IMR-90 (cell line): ENCODE results near the gene L3MBTL4. TPM values are rescaled to one million over a fixed set of nuclear protein-coding genes. Genes with fewer than 3 reads are reported as not detected.

Experiments used
- ATAC-seq: fragments of 200-7000 bp; cut with Tn5 transposase; 2 replicates; pipeline ENCODE4 v1.9.1; 2020; ENCODE audit warnings: low read depth, mild to moderate bottlenecking, moderate library complexity
- BruUV-seq: library from RNA; stranded (reverse); fragments of 400-500 nt; replicated peaks from 2 replicates; lab custom pipeline; 2021; lab: Mats Ljungman, UMichigan
- CTCF ChIA-PET: fragments of 300-600 bp; formaldehyde crosslinking; extraction: SDS; loops from one replicate; lab custom pipeline; 2021; ENCODE audit warnings: antibody characterized with exemption; lab: Yijun Ruan, JAX
- POLR2A ChIA-PET: fragments of 300-600 bp; sonication (Branson Sonifier 250); formaldehyde crosslinking; loops from one replicate; lab custom pipeline; 2022; ENCODE audit warnings: antibody characterized with exemption; ENCODE audit not compliant: unreplicated experiment; lab: Charles Lee
- DNase-seq: peaks from one replicate; pipeline ENCODE4 v3.0.0; 2013
- H2AFZ ChIP-seq: replicated peaks from 2 replicates; pipeline ENCODE3; 2013; ENCODE audit warnings: low read length, mild to moderate bottlenecking; ENCODE audit not compliant: poor library complexity
- H2AK5ac ChIP-seq: 2 replicates; pipeline ENCODE4 v1.6.1; 2013; ENCODE audit warnings: low read depth, low read length, inconsistent platforms
- H2AK9ac ChIP-seq: replicated peaks from 2 replicates; pipeline ENCODE3; 2013; ENCODE audit warnings: mild to moderate bottlenecking, low read depth, low read length, moderate library complexity; ENCODE audit not compliant: poor library complexity
- H2BK120ac ChIP-seq: 2 replicates; pipeline ENCODE4 v1.6.1; 2013; ENCODE audit warnings: low read depth, low read length, inconsistent platforms
- H2BK15ac ChIP-seq: 3 replicates; pipeline ENCODE4 v1.6.1; 2013; ENCODE audit warnings: low read depth, low read length, inconsistent platforms
- H2BK20ac ChIP-seq: 2 replicates; pipeline ENCODE4 v1.6.1; 2013; ENCODE audit warnings: low read depth, mild to moderate bottlenecking, inconsistent platforms, low read length, moderate library complexity
- H2BK5ac ChIP-seq: 2 replicates; pipeline ENCODE4 v1.6.1; 2013; ENCODE audit warnings: mild to moderate bottlenecking, low read depth, low read length, inconsistent platforms; ENCODE audit not compliant: poor library complexity, severe bottlenecking
- H3K14ac ChIP-seq: replicated peaks from 2 replicates; pipeline ENCODE4 v1.6.1; 2013; ENCODE audit warnings: low read depth, low read length, inconsistent platforms
- H3K18ac ChIP-seq: 2 replicates; pipeline ENCODE4 v1.6.1; 2013; ENCODE audit warnings: low read depth, low read length, control low read depth
- H3K23ac ChIP-seq: 2 replicates; pipeline ENCODE4 v1.6.1; 2013; ENCODE audit warnings: low read depth, low read length, inconsistent platforms
- H3K27ac ChIP-seq: 2 replicates; pipeline ENCODE4 v1.5.1; 2013; ENCODE audit warnings: mild to moderate bottlenecking, control low read depth, low read length; ENCODE audit not compliant: insufficient read depth
- H3K27me3 ChIP-seq: 2 replicates; pipeline ENCODE4 v1.6.1; 2013; ENCODE audit warnings: low read length; ENCODE audit not compliant: control insufficient read depth, insufficient read depth
- H3K36me3 ChIP-seq: 2 replicates; pipeline ENCODE4 v1.6.1; 2013; ENCODE audit warnings: low read length, mixed read lengths; ENCODE audit not compliant: control insufficient read depth, insufficient read depth
- H3K4ac ChIP-seq: 2 replicates; pipeline ENCODE4 v1.6.1; 2013; ENCODE audit warnings: low read depth, low read length, inconsistent platforms
- H3K4me1 ChIP-seq: 2 replicates; pipeline ENCODE4 v1.6.1; 2013; ENCODE audit warnings: low read length, mixed read lengths; ENCODE audit not compliant: control insufficient read depth, insufficient read depth
- H3K4me2 ChIP-seq: 2 replicates; pipeline ENCODE4 v1.6.1; 2013; ENCODE audit warnings: low read depth, mild to moderate bottlenecking, control low read depth, low read length, moderate library complexity
- H3K4me3 ChIP-seq: 2 replicates; pipeline ENCODE4 v1.5.1; 2013; ENCODE audit warnings: low read depth, mild to moderate bottlenecking, control low read depth, low read length, moderate library complexity; ENCODE audit not compliant: insufficient read depth
- H3K56ac ChIP-seq: 2 replicates; pipeline ENCODE4 v1.6.1; 2013; ENCODE audit warnings: low read length, inconsistent platforms; ENCODE audit not compliant: insufficient read depth; ENCODE audit errors: extremely low read depth
- H3K79me1 ChIP-seq, 2 experiments: 2 replicates each; pipeline ENCODE4 v1.6.1; 2013; ENCODE audit warnings: low read length in 2 of 2, inconsistent platforms in 1 of 2, low read depth in 1 of 2
- H3K9ac ChIP-seq: 2 replicates; pipeline ENCODE4 v1.6.1; 2013; ENCODE audit warnings: low read depth, low read length, control low read depth
- H3K9me1 ChIP-seq: 2 replicates; pipeline ENCODE4 v1.6.1; 2013; ENCODE audit warnings: low read length, inconsistent platforms; ENCODE audit not compliant: insufficient read depth
- H3K9me3 ChIP-seq: 2 replicates; pipeline ENCODE4 v1.6.1; 2013; ENCODE audit warnings: low read length; ENCODE audit not compliant: control insufficient read depth, insufficient read depth
- H4K20me1 ChIP-seq: 2 replicates; pipeline ENCODE4 v1.6.1; 2013; ENCODE audit warnings: low read length, inconsistent platforms; ENCODE audit not compliant: insufficient read depth
- H4K5ac ChIP-seq: 2 replicates; pipeline ENCODE4 v1.6.1; 2013; ENCODE audit warnings: mild to moderate bottlenecking, low read depth, low read length, control low read depth
- H4K8ac ChIP-seq, 2 experiments: 2 replicates each; pipeline ENCODE4 v1.6.1; 2013; ENCODE audit warnings: low read depth in 2 of 2, low read length in 2 of 2, control low read depth in 1 of 2, inconsistent platforms in 1 of 2
- H4K91ac ChIP-seq: 2 replicates; pipeline ENCODE4 v1.6.1; 2013; ENCODE audit warnings: low read depth, low read length, inconsistent platforms; ENCODE audit not compliant: insufficient read depth
- CEBPB ChIP-seq: IDR thresholded peaks from 2 replicates; pipeline ENCODE4 v1.6.1; 2012; ENCODE audit warnings: low read depth, low read length, improper control_type of control experiment
- WGBS, 2 experiments: methylation state at CpG; one replicate each; pipeline versions ENCODE4 v1.1.5 to v1.1.7; 2013; ENCODE audit warnings: missing lambda C conversion rate in 2 of 2; ENCODE audit not compliant: insufficient read length in 1 of 2; ENCODE audit errors: extremely low coverage in 2 of 2; 5-methylcytosine and 5-hydroxymethylcytosine counted together
- dilution Hi-C: fragments of 300-500 bp; cut with HindIII; formaldehyde crosslinking; loops from one replicate; pipeline ENCODE4 v1.14.3; 2018; ENCODE audit warnings: low sequenced_read_pairs; ENCODE audit not compliant: unreplicated experiment
- in situ Hi-C: fragments of 300-500 bp; cut with MboI; formaldehyde crosslinking; loops from 3 replicates; pipeline ENCODE4 v1.14.3; 2019; ENCODE audit warnings: low sequenced_read_pairs, inconsistent platforms, mixed read lengths
- intact Hi-C: fragments of 100-400 bp; cut with micrococcal nuclease; formaldehyde crosslinking; loops from 2 replicates; pipeline ENCODE4 v1.10.0; 2022
- polyA plus RNA-seq, 3 experiments: library from polyadenylated mRNA; depleted of rRNA; stranded (reverse); fragments of >200 nt; gene quantifications; 2 replicates each; pipeline ENCODE4 v1.2.3, GENCODE V29; 2012; ENCODE audit warnings: low replicate concordance in 1 of 3
- total RNA-seq: library from RNA; depleted of rRNA; stranded (reverse); fragments of >200 nt; gene quantifications from 2 replicates; pipeline ENCODE4 v1.2.3, GENCODE V29; 2012
- TF ChIP-seq, protein P1 (sequence below): conservative IDR thresholded peaks from 2 replicates; pipeline ENCODE4 v1.5.1; 2012; ENCODE audit warnings: mild to moderate bottlenecking, low read depth, low read length, improper control_type of control experiment

L3MBTL4 gene
- total and polyA plus RNA-seq, 2 of the 4 experiments (the other 2 are of a cell fraction): under 0.01 to 0.02 TPM

GRCh38 chr18:6401687-6402086 lies 13.0 kb downstream of the L3MBTL4 start:
- TF ChIP-seq, protein P1, sequence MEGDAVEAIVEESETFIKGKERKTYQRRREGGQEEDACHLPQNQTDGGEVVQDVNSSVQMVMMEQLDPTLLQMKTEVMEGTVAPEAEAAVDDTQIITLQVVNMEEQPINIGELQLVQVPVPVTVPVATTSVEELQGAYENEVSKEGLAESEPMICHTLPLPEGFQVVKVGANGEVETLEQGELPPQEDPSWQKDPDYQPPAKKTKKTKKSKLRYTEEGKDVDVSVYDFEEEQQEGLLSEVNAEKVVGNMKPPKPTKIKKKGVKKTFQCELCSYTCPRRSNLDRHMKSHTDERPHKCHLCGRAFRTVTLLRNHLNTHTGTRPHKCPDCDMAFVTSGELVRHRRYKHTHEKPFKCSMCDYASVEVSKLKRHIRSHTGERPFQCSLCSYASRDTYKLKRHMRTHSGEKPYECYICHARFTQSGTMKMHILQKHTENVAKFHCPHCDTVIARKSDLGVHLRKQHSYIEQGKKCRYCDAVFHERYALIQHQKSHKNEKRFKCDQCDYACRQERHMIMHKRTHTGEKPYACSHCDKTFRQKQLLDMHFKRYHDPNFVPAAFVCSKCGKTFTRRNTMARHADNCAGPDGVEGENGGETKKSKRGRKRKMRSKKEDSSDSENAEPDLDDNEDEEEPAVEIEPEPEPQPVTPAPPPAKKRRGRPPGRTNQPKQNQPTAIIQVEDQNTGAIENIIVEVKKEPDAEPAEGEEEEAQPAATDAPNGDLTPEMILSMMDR: peak; percentile 14; the same call in 1 of the 2 replicates
- no peak for TF ChIP-seq CEBPB
- ChIA-PET CTCF (no interaction called here), POLR2A (no interaction called here)
- ATAC-seq (no peak; the same call in 1 of the 2 replicates), DNase-seq (no peak)
- dilution Hi-C loops (no loop called here), in situ Hi-C loops (no loop called here), intact Hi-C loops (loop anchor here (10.0 kb wide), 1 partner anchor 527 kb away; no protein-coding TSS in a partner anchor)
- no peak overlapping the region for H3K27ac ChIP-seq
- no peak overlapping the region for H2BK15ac ChIP-seq
- H3K36me3 ChIP-seq: no peaks in the 10 kb centered on the region
- H3K18ac ChIP-seq: no peak overlapping the region
- H3K4me2 ChIP-seq: no peak overlapping the region
- no peak overlapping the region for H3K56ac ChIP-seq
- no peak overlapping the region for H4K5ac ChIP-seq
- no peak overlapping the region for H2AK5ac ChIP-seq
- no peak overlapping the region for H2AK9ac ChIP-seq
- H3K79me1 ChIP-seq: no peaks in the 10 kb centered on the region
- H4K8ac ChIP-seq: no peak overlapping the region
- BruUV-seq: no TSS peak
- no peak overlapping the region for H4K91ac ChIP-seq
- no peak overlapping the region for H3K14ac ChIP-seq
- no peaks in the 10 kb centered on the region for H3K4me1 ChIP-seq
- no peak overlapping the region for H2BK20ac ChIP-seq
- no peak overlapping the region for H3K4me3 ChIP-seq
- no peak overlapping the region for H2BK5ac ChIP-seq
- no peaks in the 10 kb centered on the region for H4K20me1 ChIP-seq
- no peak overlapping the region for H2AFZ ChIP-seq
- no peak overlapping the region for H3K4ac ChIP-seq
- H3K27me3 ChIP-seq: no peaks in the 10 kb centered on the region
- 40% methylated on average over 1 of the region's 8 CpGs; no CpG with 5 or more reads in 1 of the 2 experiments for WGBS, 2 experiments
- no peaks in the 10 kb centered on the region for H3K9me1 ChIP-seq
- no peaks in the 10 kb centered on the region for H3K9me3 ChIP-seq
- no peak overlapping the region for H3K9ac ChIP-seq
- H2BK120ac ChIP-seq: no peak overlapping the region
- no peak overlapping the region for H3K23ac ChIP-seq
